GM21526 (cell line): Measurements from ENCODE around the gene MYOG.

ENCODE experiments used
- ATAC-seq: cut with Tn5 transposase; IDR thresholded peaks from one replicate; pipeline ENCODE4 v1.9.1; 2021; ENCODE audit warnings: moderate library complexity; ENCODE audit not compliant: unreplicated experiment, low FRiP score

MYOG gene

DNA sequence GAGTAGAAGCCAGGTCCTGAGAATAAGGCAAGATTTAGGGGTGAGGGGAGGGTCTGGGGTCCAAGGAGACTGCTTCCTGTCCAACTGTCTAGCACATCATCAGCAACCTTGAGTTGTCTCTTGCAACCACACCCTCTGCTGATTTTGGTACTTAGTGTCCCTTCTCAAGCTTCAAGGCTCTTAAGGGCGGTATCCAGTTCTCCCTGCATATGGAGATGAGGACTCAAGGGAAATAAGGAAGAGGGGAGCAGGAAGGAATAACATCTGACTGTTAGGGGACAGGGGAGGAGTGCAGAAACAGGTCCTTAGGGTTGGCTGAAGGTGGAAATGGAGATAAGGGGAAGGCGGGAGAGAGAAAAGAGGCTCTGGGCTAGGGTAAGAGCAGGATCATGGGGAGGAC, 12.3 kb downstream of the MYOG start:
- ATAC-seq = no peak

- no peak for ATAC-seq
These were observed 12.9 kb downstream of the MYOG start for GRCh38 chr1:203072911-203073310.

DNA sequence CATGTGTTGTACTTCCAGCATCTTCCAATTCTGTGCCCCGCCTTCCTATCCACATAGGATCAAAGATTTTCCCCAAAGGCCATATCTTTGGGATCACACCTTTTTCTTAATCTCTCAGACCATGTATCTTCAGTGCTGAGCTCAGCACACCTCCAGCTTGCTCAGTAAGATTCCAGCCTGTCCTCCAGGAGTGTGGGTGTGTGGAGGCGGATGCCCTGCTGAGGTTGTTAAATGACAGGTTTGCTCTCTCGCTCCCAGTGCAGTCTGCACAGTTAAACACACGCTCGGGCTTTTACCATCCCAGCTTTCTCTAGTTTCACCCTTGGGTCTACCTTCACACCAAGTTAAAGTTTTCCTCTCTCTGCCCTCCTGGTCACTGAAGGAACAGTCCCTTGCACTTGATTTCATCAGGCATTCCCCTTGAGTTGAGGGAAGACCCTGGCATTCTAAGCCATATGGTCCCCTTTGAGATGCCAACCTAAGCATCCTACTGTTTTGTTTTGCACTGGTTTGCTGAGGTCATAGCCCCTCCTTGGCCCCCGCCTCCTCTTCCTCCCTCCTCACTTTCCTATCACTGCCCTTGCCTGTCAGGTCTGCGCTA, 13.7 kb downstream of the MYOG start:
- no peak for ATAC-seq

DNA sequence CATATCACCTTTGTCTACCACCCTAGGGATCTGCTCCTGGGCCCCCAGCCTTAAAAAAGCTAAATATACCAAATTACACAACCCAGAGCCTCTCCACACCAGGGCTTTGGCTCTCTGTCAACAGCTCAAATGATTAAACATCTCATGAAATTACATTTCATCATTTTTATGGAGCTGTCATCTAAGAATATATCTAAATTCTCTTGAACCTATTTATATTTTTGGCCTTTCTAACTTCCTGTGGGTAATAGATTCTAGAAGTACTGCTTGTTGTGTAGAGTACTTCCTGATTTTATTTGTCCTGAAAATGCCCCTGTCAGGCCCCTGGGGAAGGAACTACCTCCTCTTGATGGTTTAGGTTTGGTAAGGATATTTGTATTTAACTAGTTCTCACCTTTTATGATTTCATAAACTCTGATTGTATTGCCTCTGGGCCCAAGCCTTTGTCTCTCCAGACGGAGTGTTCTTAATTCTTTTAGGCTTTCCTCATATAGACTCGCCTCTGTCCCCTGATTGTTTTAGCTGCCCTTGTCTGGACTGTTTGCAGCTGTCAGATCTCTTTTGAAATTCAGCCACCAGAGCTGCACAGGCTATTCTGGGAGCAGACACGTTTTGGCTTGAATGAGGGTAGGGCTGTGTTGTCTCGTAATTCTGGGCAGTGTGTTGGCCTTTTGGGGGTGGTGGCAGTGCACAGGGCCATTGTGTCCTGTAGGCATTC, 16.6 kb downstream of the MYOG start:
- no peak for ATAC-seq

GRCh38 chr1:203066965-203067364, 18.8 kb downstream of the MYOG start:
- no peak for ATAC-seq

GRCh38 chr1:203065986-203066385, 19.8 kb downstream of the MYOG start:
- no peak for ATAC-seq

GRCh38 chr1:203065191-203065590, 20.6 kb downstream of the MYOG start:
- no peak for ATAC-seq

DNA sequence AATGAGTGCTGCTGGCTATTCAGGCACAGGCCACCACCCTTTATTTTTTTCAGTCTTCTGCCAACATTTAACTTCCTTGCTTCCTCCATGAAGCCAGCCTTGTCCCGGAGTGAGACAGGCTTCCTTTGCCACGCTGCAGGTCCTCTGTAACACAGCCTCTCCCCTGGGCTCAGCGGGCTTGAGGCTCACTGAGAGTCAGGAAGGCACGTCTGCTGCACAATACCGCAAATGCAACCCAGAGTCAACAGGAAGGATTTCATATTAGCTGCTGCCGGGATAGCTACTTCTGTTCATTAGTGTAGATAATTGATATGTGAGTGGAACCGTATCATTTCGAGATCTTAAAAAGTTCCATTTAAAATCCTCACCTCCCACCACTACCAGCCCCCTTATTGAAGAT, 22.5 kb downstream of the MYOG start:
- no peak for ATAC-seq

DNA sequence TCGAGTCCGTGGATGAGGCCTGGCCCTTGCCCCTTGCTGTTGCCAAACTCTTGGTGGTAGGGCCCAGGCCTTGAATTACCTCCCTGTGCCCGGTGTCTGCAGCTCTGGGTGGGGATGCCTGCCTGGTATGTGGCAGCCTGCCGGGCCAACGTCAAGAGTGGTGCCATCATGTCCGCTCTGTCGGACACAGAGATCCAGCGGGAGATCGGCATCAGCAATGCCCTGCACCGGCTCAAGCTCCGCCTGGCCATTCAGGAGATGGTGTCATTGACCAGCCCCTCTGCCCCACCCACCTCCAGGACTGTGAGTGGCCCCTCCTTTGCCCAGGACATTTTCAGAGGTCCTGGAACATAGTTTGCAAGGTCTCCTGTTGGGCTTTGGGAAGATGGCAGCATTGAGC, 25.7 kb downstream of the MYOG start:
- ATAC-seq = no peak

- ATAC-seq = no peak
These were observed 26.3 kb downstream of the MYOG start for GRCh38 chr1:203059485-203059884.

GRCh38 chr1:203058676-203058935, 27.2 kb downstream of the MYOG start:
- ATAC-seq = no peak

GRCh38 chr1:203057911-203058675, 27.7 kb downstream of the MYOG start:
- ATAC-seq = no peak

- ATAC-seq = no peak
These were observed 29.3 kb downstream of the MYOG start for GRCh38 chr1:203056516-203056915.

- ATAC-seq = no peak
These were observed 29.8 kb downstream of the MYOG start for GRCh38 chr1:203056012-203056411.

DNA sequence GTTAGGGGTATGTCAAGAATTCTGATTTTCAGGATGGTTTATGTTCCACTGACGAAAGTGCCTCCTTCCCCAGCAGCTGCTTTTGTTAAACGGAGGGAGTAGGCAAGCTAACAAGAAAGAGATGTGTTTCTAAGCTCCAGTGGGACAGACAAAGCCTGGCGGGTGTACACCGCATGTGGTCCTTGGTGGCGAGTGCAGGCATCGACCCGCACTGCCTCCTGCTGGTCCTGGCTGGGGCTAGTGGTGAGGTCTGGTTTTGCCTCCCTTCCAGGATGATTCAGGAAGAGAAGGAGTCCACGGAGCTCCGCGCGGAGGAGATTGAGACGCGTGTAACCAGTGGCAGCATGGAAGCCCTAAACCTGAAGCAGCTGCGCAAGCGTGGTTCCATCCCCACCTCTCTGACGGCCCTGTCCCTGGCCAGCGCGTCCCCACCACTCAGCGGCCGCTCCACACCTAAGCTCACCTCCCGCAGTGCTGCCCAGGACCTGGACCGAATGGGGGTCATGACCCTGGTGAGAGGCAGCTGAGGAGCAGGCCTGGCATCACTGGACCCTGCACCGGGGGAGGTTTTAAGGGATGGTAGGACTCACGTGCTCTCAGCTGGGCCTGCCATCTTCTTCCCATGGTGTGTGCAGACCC, 30.5 kb downstream of the MYOG start:
- ATAC-seq = no peak

- no peak for ATAC-seq
These were observed 31.2 kb downstream of the MYOG start for GRCh38 chr1:203054642-203055041.

DNA sequence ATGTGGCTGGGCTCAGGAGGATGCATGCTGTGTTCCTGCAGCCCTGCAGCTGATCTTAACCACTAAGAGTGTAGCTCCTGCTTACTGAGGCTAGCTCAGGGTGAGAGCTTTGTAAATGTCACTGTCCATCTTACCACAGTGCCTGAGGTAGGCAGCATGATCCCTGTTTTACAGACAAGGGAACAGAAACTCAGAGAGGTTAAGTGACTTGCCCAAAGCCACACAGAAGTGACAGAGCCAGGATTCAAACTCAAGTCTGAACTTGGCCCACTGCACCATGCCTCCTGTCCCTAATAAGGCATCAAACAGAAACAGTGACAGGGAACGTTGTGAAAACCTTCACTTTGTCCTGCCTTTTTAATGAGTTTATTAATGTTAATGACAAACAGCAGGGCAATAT, 31.6 kb downstream of the MYOG start:
- no peak for ATAC-seq

GRCh38 chr1:203052601-203053000, 33.2 kb downstream of the MYOG start:
- ATAC-seq = no peak

- no peak for ATAC-seq
These were observed 33.9 kb downstream of the MYOG start for GRCh38 chr1:203051841-203052324.

DNA sequence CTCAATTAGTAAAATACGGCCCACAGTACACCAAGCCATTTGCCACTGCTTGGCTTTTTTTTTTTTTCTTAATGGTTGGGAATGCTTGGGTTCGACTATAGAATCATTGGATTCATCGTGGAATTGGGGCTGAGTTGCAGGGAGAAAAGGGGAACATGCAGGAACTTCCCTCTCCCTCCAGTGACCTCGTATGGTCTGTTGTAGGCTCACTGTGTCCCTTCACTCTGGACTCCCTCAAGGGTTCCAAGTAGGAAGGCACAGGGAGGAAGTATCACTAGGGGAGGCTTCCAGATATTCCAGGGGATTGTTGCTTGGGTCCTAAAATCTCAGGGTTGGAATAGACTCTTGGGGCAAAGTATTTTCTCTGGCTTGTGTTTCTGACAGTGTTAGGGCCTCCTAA, 35.0 kb downstream of the MYOG start:
- no peak for ATAC-seq

GRCh38 chr1:203049576-203050180, 36.1 kb downstream of the MYOG start:
- ATAC-seq = no peak
